Left cardiac atrium (tissue), 4 donors: ENCODE data around the gene EIF3K. TPM values are rescaled to one million over a fixed set of nuclear protein-coding genes. Genes with fewer than 3 reads are reported as not detected.
A peak's percentile ranks its signal among the peaks of the same experiment; 100 is the strongest.
"Not testable (repeated sequence)": the region's sequence is repeated elsewhere in the genome, so short reads cannot be mapped to it uniquely, and the experiment has no call there.

Experiments
- ATAC-seq, 2 donors: fragments of 200-7000 bp; cut with Tn5 transposase; one replicate each; pipeline ENCODE4 v1.9.1; 2020; ENCODE audit warnings: mild to moderate bottlenecking in 2 of 2, moderate library complexity in 2 of 2
- DNase-seq: peaks from one replicate; pipeline ENCODE4 v3.0.0-alpha.2; 2020
- intact Hi-C, 2 donors: fragments of 100-400 bp; cut with DNase I; formaldehyde crosslinking; loops; one replicate each; pipeline versions ENCODE4 v1.14.1 to v1.15.1; 2022 to 2023
- long read RNA-seq: library from polyadenylated mRNA; unstranded; transcript quantifications from one replicate; pipeline ENCODE4 v2.0.0, GENCODE V29; 2021
- total RNA-seq, 2 donors: library from RNA; stranded (reverse); fragmentation: NEBNext Ultra II Directional; extraction: Animal tissue kit (Norgen Biotek cat#: 25700); gene quantifications; one replicate each; pipeline ENCODE4 v1.2.1, GENCODE V29; 2021
- donor health status: DM: no; HTN: yes; CAD: no.
- donor health status: DM: no; HTN: yes; CAD: no; lungs with severe emphysema.
- donor health status: DM: yes; HTN: yes; CAD: no.
- donor health status: Dilated cardiomyopathy.

The EIF3K gene
- 100 to 1,000 TPM; 515 to 563 TPM for total RNA-seq
- long read RNA-seq, transcript EIF3K-201 (8 exons, 864 nt), result major isoform, 38 of 54 reads
- long read RNA-seq, partial matches to known transcripts, result 7 of 54 reads
- long read RNA-seq, other reads (novel, unspliced or antisense), result 2 of 54 reads

DNA sequence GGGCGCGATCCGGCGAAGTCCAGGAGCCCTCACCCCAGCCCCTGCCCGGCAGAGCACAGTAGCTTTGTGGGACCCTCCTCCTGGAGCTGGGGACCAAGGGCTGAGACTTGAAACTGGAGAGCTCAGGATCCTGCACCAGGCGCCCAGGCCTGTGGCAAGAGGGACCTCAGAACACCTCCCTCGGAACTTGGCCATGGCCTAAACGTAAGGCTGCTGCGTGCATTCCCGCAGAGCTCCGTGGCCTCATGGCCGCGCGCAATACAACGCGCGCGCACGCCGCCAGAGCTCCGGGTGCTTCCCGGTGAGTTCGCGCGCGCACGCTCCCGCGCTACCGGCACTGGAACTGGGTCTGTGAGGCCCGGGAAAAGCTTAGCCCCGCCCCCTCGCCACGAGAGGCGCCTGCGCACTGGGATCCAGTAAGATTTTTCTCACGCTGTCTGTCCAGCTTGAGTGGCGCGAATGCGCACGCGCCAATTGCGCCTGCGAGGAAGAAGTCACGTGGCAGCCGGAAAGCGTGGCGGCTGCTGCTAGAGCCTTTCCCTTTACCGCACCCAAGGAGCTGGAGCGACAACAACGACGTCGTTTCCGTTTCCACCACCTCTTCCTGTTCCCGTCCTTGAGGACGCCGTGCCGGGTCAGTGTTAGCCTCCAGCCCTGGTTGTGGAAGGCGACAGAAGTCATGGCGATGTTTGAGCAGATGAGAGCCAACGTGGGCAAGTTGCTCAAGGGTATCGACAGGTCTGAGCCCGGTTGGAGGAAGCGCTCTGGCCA lies at the start of gene EIF3K:
EIF3K (plus strand) TSS at position 599 of the 771 bp plus-strand sequence; CDS start at position 680, 81 bp downstream.
- DNase-seq (peak; percentile 99), ATAC-seq (peak; percentile 95)
- intact Hi-C loops, result loop anchor here (10.0 kb wide), 2 partner anchors 214 to 306 kb away; partner anchors contain the start of gene FAM98C (in 2 of the 2)

GRCh38 chr19:38569368-38569983 lies 49.5 kb upstream of the EIF3K start:
- ATAC-seq (no peak), DNase-seq (no peak)
- intact Hi-C loops, result no loop called here

DNA sequence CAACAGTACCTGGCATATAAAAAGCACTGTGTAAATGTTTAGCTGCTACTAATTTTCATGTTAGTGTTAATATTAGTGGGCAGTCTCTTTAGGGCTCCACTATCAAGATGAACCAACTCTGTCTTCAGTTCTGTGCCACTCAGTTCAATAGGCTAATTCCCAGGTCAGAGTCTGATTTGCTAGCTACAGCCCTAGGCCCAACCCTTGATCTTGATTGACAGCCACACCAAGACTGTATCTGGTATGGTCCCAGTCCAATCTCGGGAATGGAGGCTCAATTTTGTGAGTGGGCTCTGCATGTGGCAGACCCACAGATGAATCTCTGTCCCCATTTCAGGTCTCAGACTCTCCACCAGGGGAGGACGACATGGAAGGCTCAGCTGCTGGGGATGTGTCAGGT lies 47.3 kb upstream of the EIF3K start:
- intact Hi-C loops, result no loop called here
- no peak for DNase-seq
- no peak for ATAC-seq

- intact Hi-C loops, result no loop called here
- no peak for DNase-seq
- no peak for ATAC-seq
Measured at GRCh38 chr19:38577826-38578225, 41.2 kb upstream of the EIF3K start.

GRCh38 chr19:38579304-38579703 lies 39.7 kb upstream of the EIF3K start:
- DNase-seq, ATAC-seq, intact Hi-C loops: not testable (repeated sequence)

DNA sequence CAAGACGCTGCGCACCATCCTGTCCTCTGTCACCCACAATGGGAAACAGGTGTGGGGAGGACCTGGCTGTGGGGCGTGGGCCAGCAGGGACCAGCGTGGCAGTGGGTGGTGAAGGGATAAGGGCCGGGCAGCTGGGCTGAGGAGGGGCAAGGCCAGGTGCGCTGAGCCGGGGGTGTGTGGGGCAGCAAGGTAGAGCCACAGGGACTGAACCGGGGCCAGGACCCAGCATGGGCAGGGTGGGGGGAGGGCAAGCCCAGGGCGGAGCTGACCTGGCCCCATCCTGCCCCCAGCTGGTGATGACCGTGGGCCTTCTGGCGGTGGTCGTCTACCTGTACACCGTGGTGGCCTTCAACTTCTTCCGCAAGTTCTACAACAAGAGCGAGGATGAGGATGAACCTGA lies 38.9 kb upstream of the EIF3K start:
- ATAC-seq (no peak), DNase-seq (no peak)
- intact Hi-C loops, result no loop called here

- intact Hi-C loops, result no loop called here
- ATAC-seq (no peak), DNase-seq (no peak)
Measured at GRCh38 chr19:38583219-38583984, 35.6 kb upstream of the EIF3K start.

GRCh38 chr19:38583985-38584305 lies 35.0 kb upstream of the EIF3K start:
- DNase-seq, result no peak
- ATAC-seq, result no peak
- intact Hi-C loops, result no loop called here

DNA sequence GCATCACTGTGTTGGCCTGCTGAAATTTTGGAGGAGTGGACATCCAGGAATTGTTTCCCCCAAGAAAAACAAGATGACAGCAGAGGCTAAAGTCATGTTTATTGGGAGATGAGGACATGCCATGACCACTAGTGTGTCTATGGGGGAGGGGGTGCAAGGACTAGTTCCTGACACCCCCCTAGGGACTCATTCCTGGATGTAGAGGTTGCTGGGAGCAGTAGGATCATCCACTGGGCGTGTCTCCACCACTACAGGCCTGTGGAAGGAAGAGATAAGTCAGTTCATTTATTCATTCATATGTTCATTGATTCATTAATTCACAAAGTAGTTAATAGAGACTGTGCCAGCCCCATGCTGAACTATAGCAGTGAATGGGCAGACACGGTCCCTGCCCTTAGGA lies 31.4 kb upstream of the EIF3K start:
- DNase-seq (no peak), ATAC-seq (no peak)
- intact Hi-C loops, result no loop called here

DNA sequence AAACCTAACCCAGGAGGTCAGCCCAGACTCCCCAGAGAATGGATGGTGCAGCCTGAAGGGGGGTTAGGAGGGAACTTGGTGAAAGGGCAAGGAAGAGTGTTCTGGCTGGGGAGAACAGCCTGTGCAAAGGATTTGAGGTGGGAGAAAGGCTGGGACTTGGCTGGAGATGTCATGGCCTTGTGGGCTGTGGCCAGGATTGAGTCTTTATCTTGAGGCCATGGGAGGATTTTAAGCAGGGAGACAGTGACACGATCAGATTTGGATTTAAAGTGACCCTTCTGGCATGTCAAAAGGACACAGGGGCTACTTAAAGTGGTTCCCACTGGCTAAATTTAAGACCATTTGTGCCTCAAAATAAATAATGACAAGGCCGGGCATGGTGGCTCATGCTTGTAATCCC lies 30.9 kb upstream of the EIF3K start:
- ATAC-seq (no peak), DNase-seq (no peak)
- intact Hi-C loops, result no loop called here

DNA sequence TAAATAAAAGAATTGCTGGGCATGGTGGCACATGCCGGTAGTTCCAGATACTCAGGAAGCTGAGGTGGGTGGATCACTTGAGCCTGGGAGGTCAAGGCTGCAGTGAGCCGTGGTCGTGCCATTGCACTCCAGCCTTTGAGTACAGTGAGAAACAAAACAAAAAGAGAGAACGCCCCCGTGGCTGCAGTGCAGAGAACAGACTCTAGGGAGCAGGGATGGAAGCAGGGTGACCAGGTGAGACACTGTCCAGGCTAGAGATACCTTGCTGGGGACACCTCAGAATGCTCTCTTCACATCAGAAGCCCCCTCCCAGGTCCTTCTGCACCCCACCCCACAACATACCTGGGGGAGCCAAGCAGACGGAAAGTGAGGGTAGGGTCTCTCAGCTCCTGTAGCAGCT lies 26.0 kb upstream of the EIF3K start:
- no peak for DNase-seq
- intact Hi-C loops, result no loop called here
- no peak for ATAC-seq

DNA sequence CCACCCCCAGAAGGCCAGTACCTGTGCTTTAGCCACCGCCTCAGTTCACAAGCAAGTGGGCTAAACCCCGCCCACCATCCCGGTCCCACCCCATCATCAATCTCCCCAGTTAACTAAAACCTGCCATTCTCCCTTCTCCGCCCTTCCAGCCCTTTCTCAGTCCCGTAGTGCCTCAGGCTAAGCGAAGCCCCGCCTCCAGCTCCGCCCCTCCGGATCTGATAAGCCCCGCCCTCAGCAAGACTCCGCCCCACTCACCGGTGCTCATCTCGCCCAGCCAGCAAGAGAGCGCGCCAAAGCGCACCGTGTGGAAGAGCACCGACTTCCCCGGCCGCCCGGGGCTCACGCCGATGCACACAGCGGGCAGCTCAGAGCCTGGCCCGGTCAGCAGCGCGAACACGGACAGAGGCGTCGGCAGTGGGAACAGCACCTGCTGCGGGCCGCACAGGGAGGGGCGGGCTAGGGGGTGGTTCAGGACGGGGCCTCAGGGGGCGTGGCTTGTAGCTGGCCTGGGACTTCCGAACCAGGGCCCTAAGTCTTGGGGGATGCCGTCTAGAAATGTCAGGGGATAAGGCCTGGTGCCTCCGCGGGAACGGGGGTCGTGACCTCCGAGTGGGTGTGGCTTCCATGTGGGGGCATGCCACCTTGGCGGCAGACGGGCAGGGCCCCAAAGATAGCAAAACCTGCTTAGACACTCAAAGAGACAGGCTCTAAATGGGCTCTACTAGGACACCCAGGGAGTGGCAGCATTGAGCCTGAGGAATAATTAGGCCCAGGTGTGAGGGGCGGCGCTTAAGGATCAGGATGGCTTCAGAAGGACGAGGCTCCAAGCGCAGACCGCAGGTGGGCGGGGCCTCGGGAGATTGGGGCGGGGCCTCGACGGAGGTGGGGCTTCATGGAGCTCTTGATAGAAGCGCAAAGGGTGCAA lies 22.7 kb upstream of the EIF3K start:
- DNase-seq (peak; percentile 34), ATAC-seq (peak; percentile 53 to 74)
- intact Hi-C loops, result no loop called here

- intact Hi-C loops, result no loop called here
- ATAC-seq (no peak), DNase-seq (no peak)
Measured at GRCh38 chr19:38597075-38597474, 21.9 kb upstream of the EIF3K start.

- DNase-seq (no peak), ATAC-seq (no peak)
- intact Hi-C loops, result no loop called here
Measured at GRCh38 chr19:38599722-38600121, 19.3 kb upstream of the EIF3K start.

- intact Hi-C loops, ATAC-seq, DNase-seq: not testable (repeated sequence)
Measured at GRCh38 chr19:38602856-38603255, 16.1 kb upstream of the EIF3K start.

DNA sequence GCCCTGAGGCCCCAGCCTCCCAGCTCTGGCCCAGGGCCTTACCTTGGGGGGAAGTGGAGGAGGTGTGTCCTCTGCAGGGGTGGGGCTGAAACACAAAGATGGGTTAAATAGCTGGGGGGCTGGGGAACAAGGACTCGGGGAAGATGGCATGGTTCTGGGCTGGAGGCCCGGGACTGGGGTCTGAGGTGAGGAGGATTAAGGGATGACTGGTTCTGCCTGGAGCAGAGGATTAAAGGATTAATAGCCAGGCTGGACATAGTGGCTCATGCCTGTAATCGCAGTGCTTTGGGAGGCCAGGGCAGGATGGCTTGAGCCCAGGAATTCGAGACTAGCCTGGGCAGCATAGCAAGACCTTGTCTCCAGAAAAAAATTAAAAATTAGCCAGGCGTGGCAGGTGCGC lies 12.9 kb upstream of the EIF3K start:
- DNase-seq (no peak), ATAC-seq (no peak)
- intact Hi-C loops, result no loop called here

- intact Hi-C loops, result loop anchor here (10.0 kb wide), 2 partner anchors 209 to 311 kb away; partner anchors contain the start of gene FAM98C (in 2 of the 2)
- ATAC-seq (no peak), DNase-seq (no peak)
Measured at GRCh38 chr19:38614289-38614688, 4.7 kb upstream of the EIF3K start.

GRCh38 chr19:38615007-38615581 lies 3.9 kb upstream of the EIF3K start:
- no peak for ATAC-seq
- no peak for DNase-seq
- intact Hi-C loops, result loop anchor here (10.0 kb wide), 2 partner anchors 210 to 310 kb away; partner anchors contain the start of gene FAM98C (in 2 of the 2)
